HG03378 (cell line): ENCODE data around the gene KCNK16.

Experiments used
- ATAC-seq: cut with Tn5 transposase; IDR thresholded peaks from one replicate; pipeline ENCODE4 v1.9.1; 2021; ENCODE audit warnings: mild to moderate bottlenecking, moderate library complexity; ENCODE audit not compliant: unreplicated experiment

KCNK16 gene

GRCh38 chr6:39281312-39281980, 41.1 kb downstream of the KCNK16 start:
- ATAC-seq, result no peak

- ATAC-seq, result no peak
Observed at GRCh38 chr6:39280247-39280731, 42.2 kb downstream of the KCNK16 start.

- ATAC-seq, result no peak
Observed at GRCh38 chr6:39279539-39279938, 43.0 kb downstream of the KCNK16 start.

- ATAC-seq, result no peak
Observed at GRCh38 chr6:39276379-39276995, 46.0 kb downstream of the KCNK16 start.

- no peak for ATAC-seq
Observed at GRCh38 chr6:39274903-39275302, 47.6 kb downstream of the KCNK16 start.

GRCh38 chr6:39274471-39274870, 48.0 kb downstream of the KCNK16 start:
- ATAC-seq, result no peak

- no peak for ATAC-seq
Observed at GRCh38 chr6:39273406-39273821, 49.1 kb downstream of the KCNK16 start.

- no peak for ATAC-seq
Observed at GRCh38 chr6:39269961-39270360, 52.5 kb downstream of the KCNK16 start.

GRCh38 chr6:39268721-39269120, 53.8 kb downstream of the KCNK16 start:
- ATAC-seq, result no peak

- no peak for ATAC-seq
Observed at GRCh38 chr6:39268171-39268570, 54.3 kb downstream of the KCNK16 start.

GRCh38 chr6:39266782-39267355, 55.6 kb downstream of the KCNK16 start:
- ATAC-seq, result no peak

- no peak for ATAC-seq
Observed at GRCh38 chr6:39266375-39266774, 56.1 kb downstream of the KCNK16 start.
